IMR-90 (cell line): Measurements from ENCODE around the gene SNX27. TPM values are rescaled to one million over a fixed set of nuclear protein-coding genes. Genes with fewer than 3 reads are reported as not detected.

Experiments used
- ATAC-seq: fragments of 200-7000 bp; cut with Tn5 transposase; 2 replicates; pipeline ENCODE4 v1.9.1; 2020; ENCODE audit warnings: low read depth, mild to moderate bottlenecking, moderate library complexity
- BruUV-seq: library from RNA; stranded (reverse); fragments of 400-500 nt; replicated peaks from 2 replicates; lab custom pipeline; 2021; lab: Mats Ljungman, UMichigan
- CTCF ChIA-PET: fragments of 300-600 bp; formaldehyde crosslinking; extraction: SDS; loops from one replicate; lab custom pipeline; 2021; ENCODE audit warnings: antibody characterized with exemption; lab: Yijun Ruan, JAX
- POLR2A ChIA-PET: fragments of 300-600 bp; sonication (Branson Sonifier 250); formaldehyde crosslinking; loops from one replicate; lab custom pipeline; 2022; ENCODE audit warnings: antibody characterized with exemption; ENCODE audit not compliant: unreplicated experiment; lab: Charles Lee
- DNase-seq: peaks from one replicate; pipeline ENCODE4 v3.0.0; 2013
- H2AFZ ChIP-seq: replicated peaks from 2 replicates; pipeline ENCODE3; 2013; ENCODE audit warnings: low read length, mild to moderate bottlenecking; ENCODE audit not compliant: poor library complexity
- H2AK5ac ChIP-seq: 2 replicates; pipeline ENCODE4 v1.6.1; 2013; ENCODE audit warnings: low read depth, low read length, inconsistent platforms
- H2AK9ac ChIP-seq: replicated peaks from 2 replicates; pipeline ENCODE3; 2013; ENCODE audit warnings: mild to moderate bottlenecking, low read depth, low read length, moderate library complexity; ENCODE audit not compliant: poor library complexity
- H2BK120ac ChIP-seq: 2 replicates; pipeline ENCODE4 v1.6.1; 2013; ENCODE audit warnings: low read depth, low read length, inconsistent platforms
- H2BK15ac ChIP-seq: 3 replicates; pipeline ENCODE4 v1.6.1; 2013; ENCODE audit warnings: low read depth, low read length, inconsistent platforms
- H2BK20ac ChIP-seq: 2 replicates; pipeline ENCODE4 v1.6.1; 2013; ENCODE audit warnings: low read depth, mild to moderate bottlenecking, inconsistent platforms, low read length, moderate library complexity
- H2BK5ac ChIP-seq: 2 replicates; pipeline ENCODE4 v1.6.1; 2013; ENCODE audit warnings: mild to moderate bottlenecking, low read depth, low read length, inconsistent platforms; ENCODE audit not compliant: poor library complexity, severe bottlenecking
- H3K14ac ChIP-seq: replicated peaks from 2 replicates; pipeline ENCODE4 v1.6.1; 2013; ENCODE audit warnings: low read depth, low read length, inconsistent platforms
- H3K18ac ChIP-seq: 2 replicates; pipeline ENCODE4 v1.6.1; 2013; ENCODE audit warnings: low read depth, low read length, control low read depth
- H3K23ac ChIP-seq: 2 replicates; pipeline ENCODE4 v1.6.1; 2013; ENCODE audit warnings: low read depth, low read length, inconsistent platforms
- H3K27ac ChIP-seq: 2 replicates; pipeline ENCODE4 v1.5.1; 2013; ENCODE audit warnings: mild to moderate bottlenecking, control low read depth, low read length; ENCODE audit not compliant: insufficient read depth
- H3K27me3 ChIP-seq: 2 replicates; pipeline ENCODE4 v1.6.1; 2013; ENCODE audit warnings: low read length; ENCODE audit not compliant: control insufficient read depth, insufficient read depth
- H3K36me3 ChIP-seq: 2 replicates; pipeline ENCODE4 v1.6.1; 2013; ENCODE audit warnings: low read length, mixed read lengths; ENCODE audit not compliant: control insufficient read depth, insufficient read depth
- H3K4ac ChIP-seq: 2 replicates; pipeline ENCODE4 v1.6.1; 2013; ENCODE audit warnings: low read depth, low read length, inconsistent platforms
- H3K4me1 ChIP-seq: 2 replicates; pipeline ENCODE4 v1.6.1; 2013; ENCODE audit warnings: low read length, mixed read lengths; ENCODE audit not compliant: control insufficient read depth, insufficient read depth
- H3K4me2 ChIP-seq: 2 replicates; pipeline ENCODE4 v1.6.1; 2013; ENCODE audit warnings: low read depth, mild to moderate bottlenecking, control low read depth, low read length, moderate library complexity
- H3K4me3 ChIP-seq: 2 replicates; pipeline ENCODE4 v1.5.1; 2013; ENCODE audit warnings: low read depth, mild to moderate bottlenecking, control low read depth, low read length, moderate library complexity; ENCODE audit not compliant: insufficient read depth
- H3K56ac ChIP-seq: 2 replicates; pipeline ENCODE4 v1.6.1; 2013; ENCODE audit warnings: low read length, inconsistent platforms; ENCODE audit not compliant: insufficient read depth; ENCODE audit errors: extremely low read depth
- H3K79me1 ChIP-seq, 2 experiments: 2 replicates each; pipeline ENCODE4 v1.6.1; 2013; ENCODE audit warnings: low read length in 2 of 2, inconsistent platforms in 1 of 2, low read depth in 1 of 2
- H3K9ac ChIP-seq: 2 replicates; pipeline ENCODE4 v1.6.1; 2013; ENCODE audit warnings: low read depth, low read length, control low read depth
- H3K9me1 ChIP-seq: 2 replicates; pipeline ENCODE4 v1.6.1; 2013; ENCODE audit warnings: low read length, inconsistent platforms; ENCODE audit not compliant: insufficient read depth
- H3K9me3 ChIP-seq: 2 replicates; pipeline ENCODE4 v1.6.1; 2013; ENCODE audit warnings: low read length; ENCODE audit not compliant: control insufficient read depth, insufficient read depth
- H4K20me1 ChIP-seq: 2 replicates; pipeline ENCODE4 v1.6.1; 2013; ENCODE audit warnings: low read length, inconsistent platforms; ENCODE audit not compliant: insufficient read depth
- H4K5ac ChIP-seq: 2 replicates; pipeline ENCODE4 v1.6.1; 2013; ENCODE audit warnings: mild to moderate bottlenecking, low read depth, low read length, control low read depth
- H4K8ac ChIP-seq, 2 experiments: 2 replicates each; pipeline ENCODE4 v1.6.1; 2013; ENCODE audit warnings: low read depth in 2 of 2, low read length in 2 of 2, control low read depth in 1 of 2, inconsistent platforms in 1 of 2
- H4K91ac ChIP-seq: 2 replicates; pipeline ENCODE4 v1.6.1; 2013; ENCODE audit warnings: low read depth, low read length, inconsistent platforms; ENCODE audit not compliant: insufficient read depth
- CEBPB ChIP-seq: IDR thresholded peaks from 2 replicates; pipeline ENCODE4 v1.6.1; 2012; ENCODE audit warnings: low read depth, low read length, improper control_type of control experiment
- FOS ChIP-seq: fragments of 150-350 bp; IDR thresholded peaks from 2 replicates; pipeline ENCODE4 v1.6.1; 2016; ENCODE audit warnings: low read depth, low read length
- POLR2A ChIP-seq: IDR thresholded peaks from 2 replicates; pipeline ENCODE4 v1.6.1; 2012; ENCODE audit warnings: mild to moderate bottlenecking, low read depth, low read length
- RAD21 ChIP-seq: IDR thresholded peaks from 2 replicates; pipeline ENCODE4 v1.6.1; 2012; ENCODE audit warnings: low read length, improper control_type of control experiment
- WGBS, 2 experiments: methylation state at CpG; one replicate each; pipeline versions ENCODE4 v1.1.5 to v1.1.7; 2013; ENCODE audit warnings: missing lambda C conversion rate in 2 of 2; ENCODE audit not compliant: insufficient read length in 1 of 2; ENCODE audit errors: extremely low coverage in 2 of 2; 5-methylcytosine and 5-hydroxymethylcytosine counted together
- dilution Hi-C: fragments of 300-500 bp; cut with HindIII; formaldehyde crosslinking; loops from one replicate; pipeline ENCODE4 v1.14.3; 2018; ENCODE audit warnings: low sequenced_read_pairs; ENCODE audit not compliant: unreplicated experiment
- in situ Hi-C: fragments of 300-500 bp; cut with MboI; formaldehyde crosslinking; loops from 3 replicates; pipeline ENCODE4 v1.14.3; 2019; ENCODE audit warnings: low sequenced_read_pairs, inconsistent platforms, mixed read lengths
- intact Hi-C: fragments of 100-400 bp; cut with micrococcal nuclease; formaldehyde crosslinking; loops from 2 replicates; pipeline ENCODE4 v1.10.0; 2022
- polyA plus RNA-seq, 3 experiments: library from polyadenylated mRNA; depleted of rRNA; stranded (reverse); fragments of >200 nt; gene quantifications; 2 replicates each; pipeline ENCODE4 v1.2.3, GENCODE V29; 2012; ENCODE audit warnings: low replicate concordance in 1 of 3
- total RNA-seq: library from RNA; depleted of rRNA; stranded (reverse); fragments of >200 nt; gene quantifications from 2 replicates; pipeline ENCODE4 v1.2.3, GENCODE V29; 2012

SNX27 gene
- total and polyA plus RNA-seq, 2 of the 4 experiments (the other 2 are of a cell fraction) = 12.3 to 25.6 TPM

DNA sequence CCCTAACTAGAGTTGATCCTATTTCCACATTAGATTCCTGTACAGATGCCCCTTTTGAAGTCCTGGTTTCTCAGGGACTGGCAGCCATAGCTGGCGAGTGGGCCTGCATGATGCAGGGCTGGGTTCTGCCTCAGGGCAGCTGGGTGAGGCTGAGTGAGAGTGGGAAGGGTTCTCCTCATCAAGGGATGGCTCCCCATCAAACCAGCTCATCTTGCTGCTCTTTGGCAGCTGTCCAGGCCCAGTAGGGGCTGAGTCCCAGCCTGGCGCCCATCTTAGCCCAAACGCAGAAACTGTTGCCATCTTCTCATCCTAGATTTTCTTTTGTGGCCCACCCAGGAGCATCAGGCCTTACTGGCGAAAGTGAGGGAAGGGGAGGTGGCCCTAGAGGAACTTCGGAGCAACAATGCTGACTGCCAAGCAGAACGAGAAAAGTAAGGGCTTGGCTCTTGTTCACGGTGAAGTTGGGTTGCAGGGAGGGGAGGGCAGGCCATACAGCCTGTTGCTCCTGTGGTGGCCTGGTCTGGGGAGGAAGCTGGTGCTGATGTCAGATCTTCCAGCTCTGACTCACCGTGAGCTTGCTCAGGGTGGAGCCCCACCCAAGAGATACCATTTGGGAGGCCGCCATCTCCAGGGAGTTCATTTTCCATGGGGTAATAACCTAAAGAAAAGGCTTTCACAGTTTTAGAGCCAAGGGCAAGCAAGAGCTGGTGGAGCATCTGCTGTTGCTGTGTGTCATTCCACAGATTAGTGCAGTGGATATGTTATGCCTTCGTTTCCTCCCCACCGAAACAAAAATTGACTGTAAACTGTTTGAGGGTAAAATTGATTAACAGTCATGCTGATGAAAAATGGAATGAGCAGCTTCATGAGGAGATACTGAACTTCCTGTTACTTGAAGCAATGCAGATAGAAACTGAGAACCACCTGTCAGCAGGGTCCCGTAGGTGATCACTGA is 37.0 kb upstream of the SNX27 start:
- Histone ChIP-seq H3K4me3 (no peak overlapping the region), H2BK20ac (peak overlapping the region; percentile 33; the same call in 1 of the 2 replicates), H3K9me1 (peaks cover 10% of the 10 kb centered on the region), H4K20me1 (no peaks in the 10 kb centered on the region), H3K27me3 (no peaks in the 10 kb centered on the region), H3K9me3 (no peaks in the 10 kb centered on the region), H2BK15ac (peak overlapping the region; percentile 67; the same call in 1 of the 3 replicates), H2BK120ac (peak overlapping the region; percentile 79; the same call in 1 of the 2 replicates), H2AK5ac (peak overlapping the region; percentile 54), H3K4ac (peak overlapping the region; percentile 73), H2BK5ac (peak overlapping the region; percentile 52), H3K79me1 (peaks cover 0 to 22% of the 10 kb centered on the region in 2 experiments; a peak in 2 of 4 replicates), H3K4me1 (peaks cover 8% of the 10 kb centered on the region), H3K18ac (no peak overlapping the region), H3K56ac (no peak overlapping the region), H2AK9ac (peak overlapping the region; percentile 84), H3K23ac (no peak overlapping the region), H4K8ac (peak overlapping the region in 1 of 2 experiments; percentile 83; a peak in 2 of 4 replicates), H4K5ac (no peak overlapping the region), H3K27ac (no peak overlapping the region; the same call in 1 of the 2 replicates), H3K4me2 (no peak overlapping the region), H4K91ac (peak overlapping the region; percentile 89), H3K14ac (peak overlapping the region; percentile 85), H2AFZ (peak overlapping the region; percentile 79), H3K36me3 (peaks cover 39% of the 10 kb centered on the region), H3K9ac (no peak overlapping the region)
- TF ChIP-seq CEBPB (0 out of 2 replicates have a peak, but pooled peaks have one; percentile 11), RAD21 (peak; percentile 16; the same call in 1 of the 2 replicates), POLR2A (no peak), FOS (0 out of 2 replicates have a peak, but pooled peaks have one; percentile 31)
- CTCF ChIA-PET = no interaction called here
- no TSS peak for BruUV-seq
- no CpG with 5 or more reads among the region's 12 CpGs for WGBS, 2 experiments
- dilution Hi-C loops (no loop called here), in situ Hi-C loops (no loop called here), intact Hi-C loops (no loop called here)
- ATAC-seq (peak; percentile 90), DNase-seq (peak; percentile 87)
- POLR2A ChIA-PET = interaction anchor here (0.5 kb wide), 1 partner anchor 27 kb away, joined by 5 read pairs; no protein-coding TSS in a partner anchor
